Measurements from ENCODE around the gene ITPR1. TPM values are rescaled to one million over a fixed set of nuclear protein-coding genes. Genes with fewer than 3 reads are reported as not detected.

The ITPR1 gene
- total and polyA plus RNA-seq, 2 of the 4 experiments (the other 2 are of a cell fraction): 1.8 to 5.7 TPM

DNA sequence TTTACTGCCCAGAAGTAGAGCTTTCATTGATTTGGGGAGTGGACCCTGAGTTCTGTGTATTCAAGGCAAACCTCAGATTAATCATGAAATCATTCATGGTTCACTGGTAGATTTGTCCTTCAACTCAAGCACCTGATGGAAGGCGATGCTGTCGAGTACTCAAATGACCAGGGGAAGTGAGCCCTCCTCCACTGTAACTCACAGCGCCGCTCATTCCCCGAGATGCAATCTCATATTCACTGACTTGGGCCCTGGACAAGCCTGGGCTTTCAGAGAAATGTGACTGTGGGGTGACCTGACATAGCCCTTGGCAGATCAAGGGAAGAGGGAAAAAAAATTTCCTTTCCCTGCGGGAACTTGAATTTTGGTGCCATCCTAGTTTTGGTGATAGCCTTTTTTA, 329.4 kb downstream of the ITPR1 start:
- Histone ChIP-seq H3K9me3 (ENCODE audit: control insufficient read depth, insufficient read depth, low read length) (no peaks in the 10 kb centered on the region; the same call in 1 of the 2 replicates), H3K4me3 (ENCODE audit: insufficient read depth, low read depth, low read length) (no peak overlapping the region), H3K4me2 (ENCODE audit: low read depth, low read length) (no peak overlapping the region), H2BK5ac (ENCODE audit: low read depth, low read length, poor library complexity, severe bottlenecking) (no peak overlapping the region), H2BK120ac (ENCODE audit: low read depth, low read length) (no peak overlapping the region), H3K14ac (replicated peaks; ENCODE audit: low read depth, low read length) (no peak overlapping the region), H4K5ac (ENCODE audit: low read depth, low read length) (no peak overlapping the region), H3K18ac (ENCODE audit: low read depth, low read length) (no peak overlapping the region), H2AK9ac (replicated peaks; ENCODE audit: low read depth, low read length, poor library complexity) (no peak overlapping the region), H2AFZ (replicated peaks; ENCODE audit: low read length, poor library complexity) (no peak overlapping the region), H3K23ac (ENCODE audit: low read depth, low read length) (no peak overlapping the region), H4K8ac (ENCODE audit: low read depth in 2 of 2, low read length in 2 of 2) (no peak overlapping the region), H4K20me1 (ENCODE audit: insufficient read depth, low read length) (no peaks in the 10 kb centered on the region), H3K56ac (ENCODE audit: extremely low read depth, insufficient read depth, low read length) (no peak overlapping the region), H3K4ac (ENCODE audit: low read depth, low read length) (no peak overlapping the region), H3K79me1 (ENCODE audit: low read depth in 1 of 2, low read length in 2 of 2) (no peaks in the 10 kb centered on the region), H3K27me3 (ENCODE audit: control insufficient read depth, insufficient read depth, low read length) (no peaks in the 10 kb centered on the region), H2BK15ac (ENCODE audit: low read depth, low read length) (no peak overlapping the region), H3K36me3 (ENCODE audit: control insufficient read depth, insufficient read depth, low read length) (peaks cover 4% of the 10 kb centered on the region; the same call in 1 of the 2 replicates), H3K4me1 (ENCODE audit: control insufficient read depth, insufficient read depth, low read length) (no peaks in the 10 kb centered on the region), H3K27ac (ENCODE audit: insufficient read depth, low read length) (no peak overlapping the region), H2BK20ac (ENCODE audit: low read depth, low read length) (no peak overlapping the region), H3K9me1 (ENCODE audit: insufficient read depth, low read length) (no peaks in the 10 kb centered on the region; the same call in 1 of the 2 replicates), H4K91ac (ENCODE audit: insufficient read depth, low read depth, low read length) (no peak overlapping the region), H3K9ac (ENCODE audit: low read depth, low read length) (no peak overlapping the region), H2AK5ac (ENCODE audit: low read depth, low read length) (no peak overlapping the region)
- ChIA-PET POLR2A (ENCODE audit: unreplicated experiment) (no interaction called here), CTCF (no interaction called here)
- no TSS peak for BruUV-seq (replicated peaks)
- intact Hi-C loops (cut with micrococcal nuclease): no loop called here
- ATAC-seq (ENCODE audit: low read depth) (no peak), DNase-seq (no peak)
- dilution Hi-C loops (cut with HindIII; ENCODE audit: low sequenced_read_pairs, unreplicated experiment): no loop called here
- in situ Hi-C loops (cut with MboI; ENCODE audit: low sequenced_read_pairs): no loop called here
- no CpG with 5 or more reads among the region's 6 CpGs for WGBS, 2 experiments (ENCODE audit: extremely low coverage in 2 of 2, insufficient read length in 1 of 2)
- TF ChIP-seq CHD1 (IDR thresholded peaks at IDR 0.05; ENCODE audit: low read depth, low read length) (no peak), MAFK (IDR thresholded peaks at IDR 0.05; ENCODE audit: low read depth, low read length) (no peak), RCOR1 (IDR thresholded peaks at IDR 0.05; ENCODE audit: insufficient replicate concordance, low read length) (no peak), CEBPB (IDR thresholded peaks at IDR 0.05; ENCODE audit: low read depth, low read length) (no peak)
